NB4 (cell line): Measurements from ENCODE around the gene SSX2IP.

ENCODE experiments used
- CTCF ChIP-seq: IDR thresholded peaks from one replicate; pipeline ENCODE4 v1.5.1; 2012; ENCODE audit warnings: low read depth, low read length
- POLR2A ChIP-seq: IDR thresholded peaks from 2 replicates; pipeline ENCODE4 v1.6.1; 2011; ENCODE audit warnings: mild to moderate bottlenecking; ENCODE audit not compliant: insufficient read length; ENCODE audit errors: extremely low read depth

- TF ChIP-seq CTCF (no peak), POLR2A (no peak)
These were observed 72.9 kb downstream of the SSX2IP start for GRCh38 chr1:84617349-84617748.
